ENCODE data around the gene RAPGEF5. TPM values are rescaled to one million over a fixed set of nuclear protein-coding genes. Genes with fewer than 3 reads are reported as not detected.

Gene RAPGEF5
- total RNA-seq, 2 donors from 2014 or later: 16.7 to 23.2 TPM

DNA sequence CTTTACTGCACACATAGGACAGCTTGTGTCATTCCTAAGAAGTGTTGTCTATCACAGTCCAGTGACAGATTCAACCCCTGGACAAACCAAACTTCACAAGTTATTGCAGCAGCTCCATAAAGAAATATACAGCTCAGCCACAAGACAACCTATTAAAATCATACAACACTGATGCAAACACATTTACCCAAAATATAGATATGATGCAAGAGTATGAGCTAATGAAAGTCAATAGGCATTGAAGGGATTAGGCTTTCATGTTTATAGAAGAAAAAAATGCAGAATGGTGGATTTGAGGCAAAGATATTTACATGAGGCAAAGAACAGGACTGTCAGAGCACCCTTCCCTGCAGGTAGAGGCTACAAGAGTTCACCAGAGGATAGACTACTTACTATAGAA lies 14.9 kb upstream of the RAPGEF5 start:
- Mint-ChIP-seq H3K27me3 (ENCODE audit: insufficient read depth) (no peaks in the 10 kb centered on the region), H3K9me3 (no peaks in the 10 kb centered on the region), H3K4me1 (peaks cover 1% of the 10 kb centered on the region), H3K36me3 (ENCODE audit: low read depth) (no peaks in the 10 kb centered on the region), H3K4me3 (no peak overlapping the region), H3K27ac (no peak overlapping the region)
- H3K4me1 ChIP-seq (ENCODE audit: control insufficient read depth, insufficient read depth, low read length): no peaks in the 10 kb centered on the region
- no peaks in the 10 kb centered on the region for H3K36me3 ChIP-seq (ENCODE audit: control insufficient read depth, insufficient read depth, low read length)
- no peak for DNase-seq
- H3K27ac ChIP-seq (ENCODE audit: low read depth, low read length): no peak overlapping the region
- TF ChIP-seq, protein P1, sequence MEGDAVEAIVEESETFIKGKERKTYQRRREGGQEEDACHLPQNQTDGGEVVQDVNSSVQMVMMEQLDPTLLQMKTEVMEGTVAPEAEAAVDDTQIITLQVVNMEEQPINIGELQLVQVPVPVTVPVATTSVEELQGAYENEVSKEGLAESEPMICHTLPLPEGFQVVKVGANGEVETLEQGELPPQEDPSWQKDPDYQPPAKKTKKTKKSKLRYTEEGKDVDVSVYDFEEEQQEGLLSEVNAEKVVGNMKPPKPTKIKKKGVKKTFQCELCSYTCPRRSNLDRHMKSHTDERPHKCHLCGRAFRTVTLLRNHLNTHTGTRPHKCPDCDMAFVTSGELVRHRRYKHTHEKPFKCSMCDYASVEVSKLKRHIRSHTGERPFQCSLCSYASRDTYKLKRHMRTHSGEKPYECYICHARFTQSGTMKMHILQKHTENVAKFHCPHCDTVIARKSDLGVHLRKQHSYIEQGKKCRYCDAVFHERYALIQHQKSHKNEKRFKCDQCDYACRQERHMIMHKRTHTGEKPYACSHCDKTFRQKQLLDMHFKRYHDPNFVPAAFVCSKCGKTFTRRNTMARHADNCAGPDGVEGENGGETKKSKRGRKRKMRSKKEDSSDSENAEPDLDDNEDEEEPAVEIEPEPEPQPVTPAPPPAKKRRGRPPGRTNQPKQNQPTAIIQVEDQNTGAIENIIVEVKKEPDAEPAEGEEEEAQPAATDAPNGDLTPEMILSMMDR (conservative IDR thresholded peaks at IDR 0.05): no peak
- no peak overlapping the region for H3K9ac ChIP-seq (ENCODE audit: extremely low read depth, low read length, poor library complexity, severe bottlenecking)
- H3K4me3 ChIP-seq (ENCODE audit: low read length): no peak overlapping the region
- no peaks in the 10 kb centered on the region for H3K9me3 ChIP-seq (ENCODE audit: control insufficient read depth, low read length)
- no peaks in the 10 kb centered on the region for H3K27me3 ChIP-seq (ENCODE audit: control insufficient read depth, insufficient read depth, low read length, poor library complexity, severe bottlenecking)

DNA sequence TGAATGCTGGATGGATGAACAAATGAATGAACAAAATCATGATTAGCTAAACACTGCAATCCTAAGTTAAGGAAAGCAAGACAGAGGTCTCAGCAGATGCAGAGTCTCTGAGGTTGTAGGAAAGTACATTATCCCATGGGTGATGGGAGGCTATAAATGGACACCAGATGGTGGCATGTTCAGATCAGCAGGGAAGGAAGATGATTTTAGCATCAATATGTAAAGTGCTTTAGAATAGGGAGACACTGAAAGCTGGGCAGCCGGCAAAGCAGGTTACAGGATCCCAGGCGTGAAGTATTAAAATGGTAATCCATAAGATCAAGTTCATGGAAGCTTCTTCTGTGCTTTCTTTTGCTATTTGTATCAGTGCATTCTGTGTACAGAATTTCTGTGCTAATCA lies 7.9 kb upstream of the RAPGEF5 start:
- no peak overlapping the region for H3K4me3 Mint-ChIP-seq
- H3K4me1 Mint-ChIP-seq: peaks cover 6% of the 10 kb centered on the region
- H3K27ac Mint-ChIP-seq: no peak overlapping the region
- no peak for DNase-seq
- Histone ChIP-seq H3K27me3 (ENCODE audit: control insufficient read depth, insufficient read depth, low read length, poor library complexity, severe bottlenecking) (no peaks in the 10 kb centered on the region), H3K4me3 (ENCODE audit: low read length) (no peak overlapping the region), H3K9me3 (ENCODE audit: control insufficient read depth, low read length) (no peaks in the 10 kb centered on the region), H3K9ac (ENCODE audit: extremely low read depth, low read length, poor library complexity, severe bottlenecking) (no peak overlapping the region), H3K36me3 (ENCODE audit: control insufficient read depth, insufficient read depth, low read length) (no peaks in the 10 kb centered on the region), H3K4me1 (ENCODE audit: control insufficient read depth, insufficient read depth, low read length) (no peaks in the 10 kb centered on the region), H3K27ac (ENCODE audit: low read depth, low read length) (no peak overlapping the region)
- TF ChIP-seq, protein P1 (conservative IDR thresholded peaks at IDR 0.05): no peak
- H3K9me3 Mint-ChIP-seq: no peaks in the 10 kb centered on the region
- H3K27me3 Mint-ChIP-seq (ENCODE audit: insufficient read depth): no peaks in the 10 kb centered on the region
- H3K36me3 Mint-ChIP-seq (ENCODE audit: low read depth): no peaks in the 10 kb centered on the region
- 78 to 93% methylated on average over 2 of the region's 2 CpGs for WGBS, 2 experiments (ENCODE audit: insufficient coverage in 1 of 2, insufficient read length in 1 of 2)

DNA sequence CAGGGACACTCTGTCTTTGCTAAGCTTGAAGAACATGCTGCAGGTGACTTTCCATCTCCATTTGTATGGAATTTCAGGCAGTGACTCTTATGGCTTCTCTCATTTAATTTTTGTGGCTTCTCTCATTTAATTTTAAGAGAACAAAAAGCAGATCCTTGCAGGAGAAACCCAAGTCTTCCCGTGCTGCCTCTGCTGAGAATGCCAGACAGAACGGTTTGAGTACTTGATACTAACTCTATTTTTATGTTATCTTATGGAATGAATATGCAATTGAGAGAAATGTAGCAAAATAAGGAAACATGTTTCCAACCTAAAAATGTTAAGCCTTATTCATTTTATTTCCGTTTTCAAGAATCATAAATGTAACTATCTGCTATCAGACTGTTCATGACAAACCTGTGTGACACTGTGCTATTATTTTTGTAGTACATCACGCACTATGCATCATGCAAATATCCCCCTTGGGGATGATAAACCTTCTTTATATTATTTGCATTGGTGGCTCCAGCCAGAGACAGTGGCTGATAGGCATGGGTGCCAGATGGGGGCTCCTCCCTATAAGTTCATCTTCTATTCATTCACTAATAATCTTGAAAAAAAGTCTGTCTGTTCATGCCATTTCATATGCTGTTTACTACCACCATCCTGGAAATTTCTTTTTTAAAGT lies 6.9 kb upstream of the RAPGEF5 start:
- no peak overlapping the region for H3K9ac ChIP-seq (ENCODE audit: extremely low read depth, low read length, poor library complexity, severe bottlenecking)
- no peaks in the 10 kb centered on the region for H3K27me3 ChIP-seq (ENCODE audit: control insufficient read depth, insufficient read depth, low read length, poor library complexity, severe bottlenecking)
- DNase-seq: no peak
- Mint-ChIP-seq H3K27me3 (ENCODE audit: insufficient read depth) (no peaks in the 10 kb centered on the region), H3K4me1 (peaks cover 6% of the 10 kb centered on the region), H3K4me3 (no peak overlapping the region), H3K27ac (no peak overlapping the region), H3K36me3 (ENCODE audit: low read depth) (no peaks in the 10 kb centered on the region), H3K9me3 (no peaks in the 10 kb centered on the region)
- no peak overlapping the region for H3K27ac ChIP-seq (ENCODE audit: low read depth, low read length)
- no peaks in the 10 kb centered on the region for H3K4me1 ChIP-seq (ENCODE audit: control insufficient read depth, insufficient read depth, low read length)
- H3K4me3 ChIP-seq (ENCODE audit: low read length): no peak overlapping the region
- 89% methylated on average over 1 to 4 of the region's 4 CpGs for WGBS, 2 experiments (ENCODE audit: insufficient coverage in 1 of 2, insufficient read length in 1 of 2)
- TF ChIP-seq, protein P1 (conservative IDR thresholded peaks at IDR 0.05): no peak
- H3K9me3 ChIP-seq (ENCODE audit: control insufficient read depth, low read length): no peaks in the 10 kb centered on the region
- no peaks in the 10 kb centered on the region for H3K36me3 ChIP-seq (ENCODE audit: control insufficient read depth, insufficient read depth, low read length)
